A673 (cell line): ENCODE measurements around the gene TNFSF11. TPM values are rescaled to one million over a fixed set of nuclear protein-coding genes. Genes with fewer than 3 reads are reported as not detected.

Source experiments
- BruUV-seq: library from RNA; stranded (reverse); fragments of 400-500 nt; replicated peaks from 2 replicates; lab custom pipeline; 2021; lab: Mats Ljungman, UMichigan
- CTCF ChIA-PET: fragments of 300-600 bp; sonication (Branson Sonifier 250); formaldehyde crosslinking; loops from one replicate; lab custom pipeline; 2022; ENCODE audit warnings: antibody characterized with exemption; lab: Charles Lee
- POLR2A ChIA-PET: fragments of 300-600 bp; sonication (Branson Sonifier 250); formaldehyde crosslinking; loops from one replicate; lab custom pipeline; 2022; ENCODE audit warnings: antibody characterized with exemption; ENCODE audit not compliant: low non-redundant PET; lab: Charles Lee
- DNase-seq: peaks from one replicate; pipeline ENCODE4 v3.0.0-alpha.2; 2015; ENCODE audit warnings: low spot score
- H3K27ac ChIP-seq: fragments of 200-600 bp; sonication (generic); 2 replicates; pipeline ENCODE4 v1.5.1; 2016; ENCODE audit warnings: mixed run types, low read depth, mild to moderate bottlenecking, mixed read lengths, antibody characterized with exemption, low read length; ENCODE audit not compliant: poor library complexity, severe bottlenecking
- H3K27me3 ChIP-seq: fragments of 200-600 bp; sonication (generic); replicated peaks from 2 replicates; pipeline ENCODE4 v1.6.1; 2017; ENCODE audit warnings: mixed run types, low read depth, mild to moderate bottlenecking, mixed read lengths, antibody characterized with exemption, low read length; ENCODE audit not compliant: insufficient read depth, poor library complexity
- H3K36me3 ChIP-seq: fragments of 200-600 bp; sonication (generic); 2 replicates; pipeline ENCODE4 v1.6.1; 2016; ENCODE audit warnings: mixed run types, mild to moderate bottlenecking, mixed read lengths, antibody characterized with exemption, low read length; ENCODE audit not compliant: insufficient read depth, poor library complexity, severe bottlenecking
- H3K4me1 ChIP-seq: fragments of 200-600 bp; sonication (generic); 2 replicates; pipeline ENCODE4 v1.6.1; 2017; ENCODE audit warnings: mixed run types, mild to moderate bottlenecking, mixed read lengths, antibody characterized with exemption, low read length; ENCODE audit not compliant: insufficient read depth, poor library complexity, severe bottlenecking
- H3K4me3 ChIP-seq: fragments of 200-600 bp; sonication (generic); 2 replicates; pipeline ENCODE4 v1.5.1; 2016; ENCODE audit warnings: low read depth, mixed run types, mild to moderate bottlenecking, mixed read lengths, low read length; ENCODE audit not compliant: poor library complexity, severe bottlenecking
- H3K9me3 ChIP-seq: fragments of 200-600 bp; sonication (generic); 2 replicates; pipeline ENCODE4 v1.6.1; 2016; ENCODE audit warnings: mixed run types, low read depth, mild to moderate bottlenecking, mixed read lengths, antibody characterized with exemption, low read length; ENCODE audit not compliant: poor library complexity, severe bottlenecking
- EZH2 ChIP-seq: fragments of 200-600 bp; sonication (generic); IDR thresholded peaks from 2 replicates; pipeline ENCODE4 v1.6.1; 2017; ENCODE audit warnings: borderline replicate concordance, low read depth, mild to moderate bottlenecking, mixed read lengths, antibody characterized with exemption, low read length; ENCODE audit not compliant: poor library complexity, severe bottlenecking
- intact Hi-C: fragments of 100-400 bp; cut with micrococcal nuclease; formaldehyde crosslinking; loops from one replicate; pipeline ENCODE4 v1.10.0; 2022; ENCODE audit not compliant: unreplicated experiment
- total RNA-seq: library from RNA; stranded (reverse); gene quantifications from 2 replicates; pipeline ENCODE4 v1.2.3, GENCODE V29; 2021
- TF ChIP-seq, protein P1 (sequence below): fragments of 300-800, 200-600 bp; sonication (generic); conservative IDR thresholded peaks from 2 replicates; pipeline ENCODE4 v1.5.1; 2017; ENCODE audit warnings: low read depth, mild to moderate bottlenecking, antibody characterized with exemption, low read length, moderate library complexity, mixed read lengths

Gene TNFSF11
- total RNA-seq, 1 experiment from 2014 or later, result not detected

DNA sequence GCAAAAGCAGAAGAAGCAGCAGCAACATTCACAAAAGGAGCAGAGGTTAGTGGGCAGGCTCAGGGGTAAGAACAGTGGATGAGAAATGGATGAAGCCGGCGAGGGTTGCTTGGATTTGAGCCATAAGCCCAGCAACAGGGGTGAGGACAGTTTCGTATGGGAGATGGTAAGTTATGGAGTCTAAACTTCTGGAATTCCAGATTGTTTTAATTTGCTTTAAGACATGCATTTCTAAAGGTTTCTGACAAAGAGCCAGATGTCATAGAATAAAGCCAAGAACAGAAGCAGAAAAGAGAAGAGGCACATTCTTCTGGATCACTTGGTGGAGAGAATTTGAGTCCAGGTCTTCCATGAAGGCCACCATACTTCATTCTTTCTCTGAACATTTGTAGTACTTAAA is 76.6 kb downstream of the TNFSF11 start:
- H3K4me3 ChIP-seq, result no peak overlapping the region
- no peak for TF ChIP-seq EZH2
- TF ChIP-seq, protein P1, sequence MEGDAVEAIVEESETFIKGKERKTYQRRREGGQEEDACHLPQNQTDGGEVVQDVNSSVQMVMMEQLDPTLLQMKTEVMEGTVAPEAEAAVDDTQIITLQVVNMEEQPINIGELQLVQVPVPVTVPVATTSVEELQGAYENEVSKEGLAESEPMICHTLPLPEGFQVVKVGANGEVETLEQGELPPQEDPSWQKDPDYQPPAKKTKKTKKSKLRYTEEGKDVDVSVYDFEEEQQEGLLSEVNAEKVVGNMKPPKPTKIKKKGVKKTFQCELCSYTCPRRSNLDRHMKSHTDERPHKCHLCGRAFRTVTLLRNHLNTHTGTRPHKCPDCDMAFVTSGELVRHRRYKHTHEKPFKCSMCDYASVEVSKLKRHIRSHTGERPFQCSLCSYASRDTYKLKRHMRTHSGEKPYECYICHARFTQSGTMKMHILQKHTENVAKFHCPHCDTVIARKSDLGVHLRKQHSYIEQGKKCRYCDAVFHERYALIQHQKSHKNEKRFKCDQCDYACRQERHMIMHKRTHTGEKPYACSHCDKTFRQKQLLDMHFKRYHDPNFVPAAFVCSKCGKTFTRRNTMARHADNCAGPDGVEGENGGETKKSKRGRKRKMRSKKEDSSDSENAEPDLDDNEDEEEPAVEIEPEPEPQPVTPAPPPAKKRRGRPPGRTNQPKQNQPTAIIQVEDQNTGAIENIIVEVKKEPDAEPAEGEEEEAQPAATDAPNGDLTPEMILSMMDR, result no peak
- H3K27me3 ChIP-seq, result peaks cover 41% of the 10 kb centered on the region
- POLR2A ChIA-PET, result no interaction called here
- H3K36me3 ChIP-seq, result no peaks in the 10 kb centered on the region
- CTCF ChIA-PET, result no interaction called here
- no TSS peak for BruUV-seq
- peaks cover 10% of the 10 kb centered on the region for H3K4me1 ChIP-seq
- H3K27ac ChIP-seq, result no peak overlapping the region
- no peaks in the 10 kb centered on the region for H3K9me3 ChIP-seq
- intact Hi-C loops, result no loop called here
- DNase-seq, result no peak

DNA sequence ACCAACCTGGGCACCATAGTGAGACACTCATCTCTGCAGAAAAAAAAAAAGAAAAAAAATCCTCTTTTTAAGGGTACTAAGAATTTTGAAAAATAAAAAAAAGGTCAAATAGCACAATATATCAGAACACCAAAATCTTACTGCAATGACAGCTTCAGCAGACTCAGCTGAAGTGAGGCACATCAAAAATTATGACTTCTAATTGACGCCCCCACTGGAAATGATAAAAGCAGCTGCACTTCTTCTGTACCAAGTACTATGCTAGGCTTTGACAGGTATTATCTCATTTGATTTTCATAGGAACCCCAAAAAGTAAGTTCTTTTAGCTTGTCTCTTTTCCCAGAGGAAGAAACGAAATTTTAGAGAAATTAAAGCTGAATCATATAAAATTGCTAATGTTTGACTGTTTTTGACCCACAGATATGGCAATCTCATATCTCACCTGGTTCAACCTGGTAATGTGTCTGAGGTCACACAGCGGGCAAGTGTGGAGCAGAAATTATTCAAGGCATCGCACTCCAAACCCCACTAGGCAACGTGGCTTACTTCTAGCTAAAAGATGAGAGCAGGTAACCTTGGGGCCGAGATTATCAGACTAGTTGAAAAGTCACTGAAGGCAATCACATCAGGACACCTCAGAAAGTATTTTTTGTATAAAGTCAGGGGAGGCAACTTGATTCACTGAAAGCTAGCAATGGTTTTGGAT is 78.1 kb downstream of the TNFSF11 start:
- POLR2A ChIA-PET, result no interaction called here
- intact Hi-C loops, result no loop called here
- CTCF ChIA-PET, result no interaction called here
- Histone ChIP-seq H3K4me3 (no peak overlapping the region), H3K9me3 (no peaks in the 10 kb centered on the region), H3K4me1 (no peaks in the 10 kb centered on the region), H3K36me3 (no peaks in the 10 kb centered on the region), H3K27me3 (peaks cover 53% of the 10 kb centered on the region), H3K27ac (no peak overlapping the region)
- BruUV-seq, result no TSS peak
- no peak for TF ChIP-seq EZH2
- TF ChIP-seq, protein P1, result no peak
- no peak for DNase-seq

DNA sequence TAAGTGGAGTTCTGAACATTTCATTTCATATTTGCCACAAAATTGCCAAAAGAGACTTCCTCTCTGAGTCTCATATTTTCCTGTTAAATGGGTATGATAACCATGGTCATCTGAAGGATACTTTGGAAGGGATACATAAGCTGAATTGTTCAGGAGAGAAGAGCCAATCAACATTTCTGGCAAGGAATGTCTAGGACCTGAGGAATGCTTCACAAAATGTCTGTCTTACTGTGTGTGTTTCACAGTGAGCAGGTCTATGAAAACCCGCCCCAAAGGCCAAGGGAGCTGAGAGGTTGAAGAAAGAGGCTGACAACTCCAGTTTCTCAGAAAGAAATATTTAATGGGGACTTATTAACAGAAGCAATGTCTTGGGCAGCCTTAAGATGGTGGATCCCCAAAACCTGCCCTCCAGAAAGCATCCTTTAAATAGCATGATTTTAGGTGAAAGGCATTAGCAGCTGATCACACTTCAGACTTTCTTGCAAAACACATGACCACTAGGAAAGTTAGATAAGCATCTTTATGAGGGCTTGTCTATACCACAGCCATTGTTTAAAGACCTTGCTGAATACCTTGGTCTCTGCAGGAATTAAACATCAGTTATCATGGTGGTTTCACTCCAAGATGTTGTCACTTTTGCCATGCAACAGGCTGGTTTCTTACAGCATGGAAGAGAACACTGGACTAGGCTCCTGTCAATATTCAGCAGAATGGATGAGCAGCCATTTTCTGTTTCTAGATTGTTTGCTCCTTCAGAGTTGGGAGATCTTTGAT is 78.9 kb downstream of the TNFSF11 start:
- ChIA-PET CTCF (no interaction called here), POLR2A (no interaction called here)
- no peaks in the 10 kb centered on the region for H3K4me1 ChIP-seq
- no peak for DNase-seq
- intact Hi-C loops, result no loop called here
- no peaks in the 10 kb centered on the region for H3K9me3 ChIP-seq
- H3K27me3 ChIP-seq, result peaks cover 60% of the 10 kb centered on the region
- BruUV-seq, result no TSS peak
- no peaks in the 10 kb centered on the region for H3K36me3 ChIP-seq
- TF ChIP-seq EZH2, result peak; percentile 21
- TF ChIP-seq, protein P1, result no peak
- H3K27ac ChIP-seq, result no peak overlapping the region
- no peak overlapping the region for H3K4me3 ChIP-seq
